HG03439 (cell line): ENCODE measurements around the gene WBP2.
"Not testable (repeated sequence)": the region's sequence is repeated elsewhere in the genome, so short reads cannot be mapped to it uniquely, and the experiment has no call there.

Source experiments
- ATAC-seq: cut with Tn5 transposase; IDR thresholded peaks from one replicate; pipeline ENCODE4 v1.9.1; 2021; ENCODE audit warnings: mild to moderate bottlenecking, moderate library complexity; ENCODE audit not compliant: unreplicated experiment

The WBP2 gene

GRCh38 chr17:75889454-75889853 lies 34.3 kb upstream of the WBP2 start:
- no peak for ATAC-seq

DNA sequence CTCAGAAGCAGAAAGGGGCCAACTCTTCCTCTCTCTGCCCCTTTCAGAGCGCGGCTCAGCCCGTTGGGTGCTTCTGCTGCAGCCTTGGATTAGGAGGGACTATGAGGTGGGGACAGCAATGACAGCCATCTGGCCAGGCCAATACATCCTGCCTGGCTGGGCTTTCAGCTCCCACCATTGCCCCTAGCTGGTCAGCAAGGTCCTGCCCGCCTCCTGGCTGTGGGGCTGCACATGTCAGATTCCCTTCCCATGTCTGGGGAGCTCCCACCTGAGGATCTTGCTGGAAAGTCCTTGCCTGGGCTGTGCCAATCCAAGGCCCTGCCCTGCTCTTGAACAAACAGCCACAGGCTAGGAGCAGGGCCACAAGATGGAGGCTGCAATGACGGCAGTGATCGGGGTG lies 33.3 kb upstream of the WBP2 start:
- no peak for ATAC-seq

DNA sequence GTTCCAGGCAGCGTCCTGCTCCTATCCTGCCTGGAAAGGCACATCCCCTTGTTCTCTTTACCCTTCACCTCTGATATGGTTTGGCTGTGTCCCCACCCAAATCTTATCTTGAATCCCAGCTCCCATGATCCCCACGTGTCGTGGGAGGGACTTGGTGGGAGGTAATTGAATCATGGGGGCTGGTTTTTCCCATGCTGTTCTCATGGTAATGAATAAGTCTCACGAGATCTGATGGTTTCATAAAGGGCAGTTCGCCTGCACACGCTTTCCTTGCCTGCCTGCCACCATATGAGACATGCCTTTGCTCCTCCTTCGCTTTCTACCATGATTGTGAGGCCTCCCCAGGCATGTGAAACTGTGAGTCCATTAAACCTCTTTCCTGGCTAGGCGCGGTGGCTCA lies 30.7 kb upstream of the WBP2 start:
- ATAC-seq = not testable (repeated sequence)

- ATAC-seq = no peak
These were observed 30.3 kb upstream of the WBP2 start for GRCh38 chr17:75885431-75885830.

GRCh38 chr17:75881678-75882454 lies 26.7 kb upstream of the WBP2 start:
- ATAC-seq = no peak

DNA sequence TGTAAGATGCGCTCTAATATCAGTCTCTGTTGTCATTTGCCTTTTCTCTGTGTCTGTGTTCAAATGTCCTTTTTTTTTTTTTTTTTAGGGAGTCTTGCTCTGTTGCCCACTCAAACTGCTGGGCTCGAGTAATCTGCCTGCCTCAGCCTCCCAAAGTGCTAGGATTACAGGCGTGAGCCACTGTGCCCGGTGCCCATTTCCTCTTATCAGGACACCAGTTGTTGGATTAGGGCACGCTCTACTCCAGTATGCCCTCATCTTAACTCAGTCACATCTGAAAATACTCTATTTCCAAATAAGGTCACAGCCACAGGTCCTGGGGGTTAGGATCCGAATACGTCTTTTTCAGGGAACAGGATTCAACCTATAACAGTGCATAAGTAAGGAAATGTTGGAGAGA lies 25.1 kb upstream of the WBP2 start:
- no peak for ATAC-seq

- no peak for ATAC-seq
These were observed 23.3 kb upstream of the WBP2 start, which contains the start of gene TRIM47 for GRCh38 chr17:75878174-75878998. TRIM47 (minus strand) TSS chr17:75878581; CDS start chr17:75878548, 33 bp downstream.

GRCh38 chr17:75877752-75878173 lies 22.6 kb upstream of the WBP2 start:
- ATAC-seq = no peak

- no peak for ATAC-seq
These were observed 22.0 kb upstream of the WBP2 start for GRCh38 chr17:75876938-75877751.

DNA sequence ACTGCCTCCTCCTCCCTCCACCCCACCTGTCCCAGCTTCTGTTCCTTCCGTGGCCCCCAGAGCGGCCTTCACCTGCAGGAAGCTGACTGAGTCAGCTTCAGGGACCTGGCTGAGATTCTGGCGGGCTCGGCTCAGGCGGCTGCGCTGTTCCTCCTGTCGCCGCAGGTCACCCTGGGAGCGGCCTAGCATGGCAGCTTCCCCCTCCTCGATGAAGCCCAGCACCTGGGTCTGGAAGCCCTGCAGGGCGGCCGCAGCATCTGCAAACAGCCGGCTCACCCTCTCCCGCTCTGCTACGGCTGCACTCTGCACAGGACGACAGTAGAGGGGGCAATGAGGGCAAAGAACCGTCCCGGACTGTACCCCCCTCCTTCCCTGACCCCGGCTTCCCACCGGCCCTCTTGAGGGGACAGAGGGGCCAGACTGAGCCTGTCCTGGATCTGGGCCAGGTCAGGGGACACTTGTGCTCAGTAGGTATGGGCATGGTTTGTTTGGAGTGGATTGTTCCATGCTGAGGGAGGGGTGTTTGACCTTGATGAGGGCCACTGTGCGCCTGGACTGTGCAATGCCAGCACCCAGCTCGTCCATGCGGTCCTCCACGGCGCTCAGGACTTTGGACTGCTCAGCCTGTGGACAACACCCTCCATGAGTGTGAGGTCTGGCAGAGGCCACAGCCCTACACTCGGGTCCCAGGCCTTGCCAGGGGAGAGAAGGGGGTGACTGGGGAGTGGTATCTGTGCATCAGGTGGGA lies 21.2 kb upstream of the WBP2 start:
- ATAC-seq = no peak

DNA sequence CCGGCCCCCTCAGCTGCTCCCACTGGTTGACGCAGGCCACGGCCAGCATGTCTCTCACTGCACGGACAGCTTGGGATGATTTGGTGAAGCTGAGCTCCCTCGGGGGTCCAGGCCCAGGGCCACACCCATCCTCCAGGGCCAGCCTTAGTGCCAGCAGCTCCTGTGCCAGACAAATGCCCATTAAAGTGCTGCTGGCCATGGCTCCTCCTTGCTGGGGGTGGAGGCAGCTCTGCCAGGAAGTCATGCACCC lies 20.7 kb upstream of the WBP2 start:
- ATAC-seq = no peak

- ATAC-seq = no peak
These were observed 20.2 kb upstream of the WBP2 start for GRCh38 chr17:75875182-75875939.

DNA sequence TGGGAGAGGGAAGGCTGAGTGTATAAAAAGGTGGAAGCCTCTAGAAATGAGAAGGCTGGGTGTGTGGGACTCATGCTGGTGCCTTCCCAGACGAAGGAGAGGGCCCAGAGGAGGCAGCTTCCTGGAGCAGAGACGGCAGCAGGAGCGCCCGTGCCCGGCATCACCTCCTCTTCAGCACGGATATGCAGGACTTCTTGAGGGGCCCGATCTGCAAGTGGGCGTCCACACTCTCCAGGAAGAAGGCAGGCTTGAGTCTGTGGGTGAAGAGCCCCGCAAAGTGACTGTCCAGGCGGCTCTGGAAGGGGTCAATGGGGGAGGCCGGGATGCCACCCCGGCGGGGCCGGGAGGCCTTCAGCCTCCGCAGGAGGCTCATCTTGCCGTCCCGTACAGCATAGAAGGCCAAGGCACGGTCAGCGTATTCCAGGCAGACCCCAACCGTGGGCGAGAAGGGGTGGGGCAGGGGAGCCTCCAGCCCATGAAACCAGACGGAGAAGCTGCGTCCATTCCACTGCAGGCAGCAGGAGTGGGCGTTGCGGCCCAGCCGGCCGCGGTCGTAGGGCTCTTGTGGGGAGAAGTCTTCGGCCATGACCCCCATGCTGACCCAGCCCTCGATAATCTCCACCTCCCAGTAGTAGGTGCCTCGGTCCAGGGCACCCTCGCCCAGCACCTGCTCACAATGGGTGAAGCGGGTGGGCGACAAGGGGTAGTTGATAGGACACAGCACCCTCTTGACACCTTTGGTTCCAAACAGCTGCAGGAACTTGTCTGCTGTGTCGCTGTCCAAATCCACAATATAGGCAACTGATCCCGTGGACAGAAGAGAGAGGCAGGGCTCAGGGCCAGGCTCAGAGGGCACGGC lies 19.4 kb upstream of the WBP2 start:
- no peak for ATAC-seq

- no peak for ATAC-seq
These were observed 18.6 kb upstream of the WBP2 start for GRCh38 chr17:75873587-75874322.

GRCh38 chr17:75872434-75873351 lies 17.6 kb upstream of the WBP2 start:
- ATAC-seq = no peak

DNA sequence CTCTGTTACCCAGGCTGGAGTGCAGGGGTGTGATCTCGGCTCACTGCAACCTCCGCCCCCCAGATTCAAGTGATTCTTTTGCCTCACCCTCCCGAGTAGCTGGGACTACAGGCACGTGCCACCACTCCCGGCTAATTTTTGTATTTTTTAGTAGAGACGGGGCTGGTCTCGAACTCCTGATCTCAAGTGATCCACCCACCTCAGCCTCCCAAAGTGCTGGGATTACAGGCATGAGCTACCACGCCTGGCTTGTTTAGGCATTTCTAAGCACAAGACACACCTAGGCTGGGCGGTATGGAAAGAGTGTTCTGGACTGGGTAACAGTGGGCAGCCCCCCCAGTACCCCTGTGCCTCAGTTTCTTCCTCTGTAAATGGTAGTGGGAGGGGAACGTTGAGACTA lies 15.1 kb upstream of the WBP2 start:
- ATAC-seq = not testable (repeated sequence)
